OCI-LY1 (cell line): Measurements from ENCODE around the gene PRPS1.

ENCODE experiments used
- H2AFZ ChIP-seq: fragments of 200-600 bp; sonication (generic), shearing (Covaris generic); 2 replicates; pipeline ENCODE4 v1.6.0; 2014; ENCODE audit warnings: antibody characterized with exemption, mild to moderate bottlenecking, low read length
- H3F3A ChIP-seq: fragments of 200-600 bp; sonication (generic), shearing (Covaris generic); 2 replicates; pipeline ENCODE4 v1.6.0; 2014; ENCODE audit warnings: mild to moderate bottlenecking, antibody characterized with exemption, low read length, moderate library complexity; ENCODE audit not compliant: insufficient read depth
- H3K27ac ChIP-seq: fragments of 200-600 bp; sonication (generic); 2 replicates; pipeline ENCODE4 v1.5.1; 2014; ENCODE audit warnings: low read length, mixed run types, mild to moderate bottlenecking, low read depth; ENCODE audit not compliant: poor library complexity, severe bottlenecking
- H3K27me3 ChIP-seq: fragments of 200-600 bp; sonication (generic); 2 replicates; pipeline ENCODE4 v1.6.0; 2014; ENCODE audit warnings: antibody characterized with exemption, mild to moderate bottlenecking, low read length, moderate library complexity; ENCODE audit not compliant: insufficient read depth
- H3K36me3 ChIP-seq: fragments of 200-600 bp; sonication (generic); 2 replicates; pipeline ENCODE4 v1.6.1; 2014; ENCODE audit warnings: mild to moderate bottlenecking, antibody characterized with exemption, low read length, moderate library complexity, mixed read lengths; ENCODE audit not compliant: insufficient read depth
- H3K4me1 ChIP-seq: fragments of 200-600 bp; sonication (generic); 2 replicates; pipeline ENCODE4 v1.5.1; 2014; ENCODE audit warnings: mild to moderate bottlenecking, low read length, moderate library complexity; ENCODE audit not compliant: insufficient read depth, severe bottlenecking
- H3K4me2 ChIP-seq: fragments of 200-600 bp; sonication (generic), shearing (Covaris generic); 2 replicates; pipeline ENCODE4 v1.6.1; 2014; ENCODE audit warnings: low read length
- H3K4me3 ChIP-seq: fragments of 200-600 bp; sonication (generic); 2 replicates; pipeline ENCODE4 v1.5.1; 2014; ENCODE audit warnings: low read length, low read depth, mild to moderate bottlenecking, mixed read lengths; ENCODE audit not compliant: poor library complexity, severe bottlenecking
- H3K79me2 ChIP-seq: fragments of 200-600 bp; shearing (Covaris generic); 2 replicates; pipeline ENCODE4 v1.6.1; 2016; ENCODE audit warnings: mixed run types, low read length, mixed read lengths; ENCODE audit not compliant: insufficient read depth
- H3K9ac ChIP-seq: fragments of 200-600 bp; sonication (generic), shearing (Covaris generic); 2 replicates; pipeline ENCODE4 v1.6.1; 2014; ENCODE audit warnings: mild to moderate bottlenecking, low read length, mixed read lengths
- H3K9me2 ChIP-seq: fragments of 200-600 bp; sonication (generic), shearing (Covaris generic); 2 replicates; pipeline ENCODE4 v1.6.1; 2014; ENCODE audit warnings: low read depth, mild to moderate bottlenecking, low read length, mixed read lengths
- H3K9me3 ChIP-seq: fragments of 200-600 bp; shearing (Covaris generic); 2 replicates; pipeline ENCODE4 v1.6.1; 2014; ENCODE audit warnings: low read length, mixed read lengths
- H4K20me1 ChIP-seq: fragments of 200-600 bp; sonication (generic), shearing (Covaris generic); 2 replicates; pipeline ENCODE4 v1.6.0; 2016; ENCODE audit warnings: mild to moderate bottlenecking, low read length; ENCODE audit not compliant: insufficient read depth
- CTCF ChIP-seq: fragments of 200-600 bp; sonication (generic), shearing (Covaris generic); IDR thresholded peaks from 2 replicates; pipeline ENCODE4 v1.5.1; 2017; ENCODE audit warnings: mild to moderate bottlenecking, antibody characterized with exemption, low read length, moderate library complexity, mixed read lengths
- EZH2 ChIP-seq: fragments of 200-600 bp; sonication (generic), shearing (Covaris generic); IDR thresholded peaks from 2 replicates; pipeline ENCODE4 v1.8.0; 2017; ENCODE audit warnings: borderline replicate concordance, mixed run types, mild to moderate bottlenecking, antibody characterized with exemption, low read length, moderate library complexity, mixed read lengths

The PRPS1 gene

GRCh38 chrX:107662145-107662544, 33.8 kb downstream of the PRPS1 start:
- Histone ChIP-seq H3K4me1 (no peaks in the 10 kb centered on the region), H3F3A (no peaks in the 10 kb centered on the region), H4K20me1 (no peaks in the 10 kb centered on the region), H3K9me2 (no peaks in the 10 kb centered on the region), H3K9ac (no peak overlapping the region), H3K36me3 (no peaks in the 10 kb centered on the region), H3K4me2 (no peak overlapping the region), H3K27me3 (no peaks in the 10 kb centered on the region), H3K4me3 (no peak overlapping the region), H3K79me2 (no peaks in the 10 kb centered on the region), H3K9me3 (no peaks in the 10 kb centered on the region), H2AFZ (no peak overlapping the region), H3K27ac (no peak overlapping the region)
- TF ChIP-seq EZH2 (no peak), CTCF (no peak)

GRCh38 chrX:107662824-107663223, 34.5 kb downstream of the PRPS1 start:
- Histone ChIP-seq H2AFZ (no peak overlapping the region), H4K20me1 (no peaks in the 10 kb centered on the region), H3K9ac (no peak overlapping the region), H3K4me2 (no peak overlapping the region), H3K9me2 (no peaks in the 10 kb centered on the region), H3K27ac (no peak overlapping the region), H3K4me3 (no peak overlapping the region), H3K79me2 (no peaks in the 10 kb centered on the region), H3K27me3 (no peaks in the 10 kb centered on the region), H3K9me3 (no peaks in the 10 kb centered on the region), H3K4me1 (no peaks in the 10 kb centered on the region), H3K36me3 (no peaks in the 10 kb centered on the region), H3F3A (no peaks in the 10 kb centered on the region)
- TF ChIP-seq CTCF (no peak), EZH2 (no peak)

GRCh38 chrX:107666931-107667330, 38.6 kb downstream of the PRPS1 start:
- no peaks in the 10 kb centered on the region for H3K4me1 ChIP-seq
- H3K4me2 ChIP-seq: no peak overlapping the region
- H3K27me3 ChIP-seq: no peaks in the 10 kb centered on the region
- H3K4me3 ChIP-seq: no peak overlapping the region
- no peaks in the 10 kb centered on the region for H3K79me2 ChIP-seq
- H2AFZ ChIP-seq: no peak overlapping the region
- H3K36me3 ChIP-seq: no peaks in the 10 kb centered on the region
- H4K20me1 ChIP-seq: no peaks in the 10 kb centered on the region
- no peaks in the 10 kb centered on the region for H3F3A ChIP-seq
- H3K9ac ChIP-seq: no peak overlapping the region
- H3K9me2 ChIP-seq: no peaks in the 10 kb centered on the region
- H3K9me3 ChIP-seq: no peaks in the 10 kb centered on the region
- H3K27ac ChIP-seq: no peak overlapping the region
- TF ChIP-seq EZH2 (no peak), CTCF (no peak)
